Thyroid gland (tissue), 4 donors: ENCODE results near the gene AFAP1. TPM values are rescaled to one million over a fixed set of nuclear protein-coding genes. Genes with fewer than 3 reads are reported as not detected.

Source experiments
- DNase-seq, 2 donors: peaks; one replicate each; pipeline ENCODE4 v3.0.0-alpha.2; 2019
- H3K27ac ChIP-seq, 3 donors: fragments of 200-600 bp; sonication (generic); 1 replicate in 2 of 3; 2 replicates in 1 of 3; pipeline ENCODE4 v1.5.1; 2016 to 2019; ENCODE audit warnings: mild to moderate bottlenecking in 1 of 3, moderate library complexity in 1 of 3
- H3K27me3 ChIP-seq: fragments of 200-600 bp; sonication (generic); one replicate; pipeline ENCODE4 v1.5.1; 2019
- H3K36me3 ChIP-seq, 2 donors: fragments of 200-600 bp; sonication (generic); one replicate each; pipeline ENCODE4 v1.5.1; 2016 to 2019
- H3K4me1 ChIP-seq, 2 donors: fragments of 200-600 bp; sonication (generic); one replicate each; pipeline ENCODE4 v1.5.1; 2017 to 2019
- H3K4me3 ChIP-seq, 3 donors: fragments of 200-600 bp; sonication (generic); replicated peaks in 1 of 3; 1 replicate in 2 of 3; 2 replicates in 1 of 3; pipeline ENCODE4 v1.5.1; 2016; ENCODE audit warnings: mild to moderate bottlenecking in 1 of 3
- H3K9me3 ChIP-seq: fragments of 200-600 bp; sonication (generic); one replicate; pipeline ENCODE4 v1.5.1; 2017
- CTCF ChIP-seq, 6 experiments: fragments of 200-600 bp in 3 of 6; fragments of 450-650 bp in 3 of 6; sonication (generic) in 3 of 6; IDR thresholded peaks; one replicate each; pipeline ENCODE4 v1.5.1; 2016 to 2019; ENCODE audit warnings: antibody characterized with exemption in 6 of 6, mild to moderate bottlenecking in 2 of 6, inconsistent platforms in 1 of 6, moderate library complexity in 1 of 6
- POLR2A ChIP-seq, 2 donors: fragments of 450-650 bp; IDR thresholded peaks; one replicate each; pipeline ENCODE4 v1.6.1; 2017; ENCODE audit warnings: antibody characterized with exemption in 2 of 2, mild to moderate bottlenecking in 2 of 2, moderate library complexity in 1 of 2
- WGBS, 2 donors: methylation state at CpG; one replicate each; pipeline ENCODE4 v1.1.5; 2017; 5-methylcytosine and 5-hydroxymethylcytosine counted together
- intact Hi-C: fragments of 100-400 bp; cut with DNase I; formaldehyde crosslinking; loops from one replicate; pipeline ENCODE4 v1.15.1; 2023
- total RNA-seq, 4 donors: library from RNA; depleted of rRNA; stranded (reverse); fragments of >200 nt; gene quantifications; one replicate each; pipeline ENCODE4 v1.2.3, GENCODE V29; 2016

Gene AFAP1
- total RNA-seq, 4 donors from 2014 or later: 12.3 to 33.3 (median 26.2) TPM

GRCh38 chr4:7826909-7827306, 112.8 kb downstream of the AFAP1 start:
- H3K9me3 ChIP-seq: no peaks in the 10 kb centered on the region
- peaks cover 0 to 5% of the 10 kb centered on the region in 2 donors for H3K36me3 ChIP-seq
- H3K4me1 ChIP-seq: peaks cover 5 to 21% of the 10 kb centered on the region in 2 donors
- no peak overlapping the region for H3K4me3 ChIP-seq
- intact Hi-C loops: no loop called here
- TF ChIP-seq POLR2A (IDR thresholded peaks at IDR 0.05) (no peak), CTCF (IDR thresholded peaks at IDR 0.05) (no peak)
- 96% methylated on average over 11 of the region's 11 CpGs for WGBS, 2 donors
- no peak for DNase-seq
- no peak overlapping the region for H3K27ac ChIP-seq
- H3K27me3 ChIP-seq: no peaks in the 10 kb centered on the region

- Histone ChIP-seq H3K4me1 (peaks cover 5 to 21% of the 10 kb centered on the region in 2 donors), H3K27ac (no peak overlapping the region), H3K4me3 (no peak overlapping the region), H3K36me3 (peaks cover 0 to 5% of the 10 kb centered on the region in 2 donors), H3K27me3 (no peaks in the 10 kb centered on the region), H3K9me3 (no peaks in the 10 kb centered on the region)
- no peak for DNase-seq
- TF ChIP-seq POLR2A (IDR thresholded peaks at IDR 0.05) (no peak), CTCF (IDR thresholded peaks at IDR 0.05) (no peak)
- intact Hi-C loops: no loop called here
- 79 to 83% methylated on average over 10 to 12 of the region's 12 CpGs for WGBS, 2 donors
Observed at GRCh38 chr4:7826176-7826908, 113.3 kb downstream of the AFAP1 start.

- no peaks in the 10 kb centered on the region for H3K9me3 ChIP-seq
- intact Hi-C loops: no loop called here
- TF ChIP-seq CTCF (IDR thresholded peaks at IDR 0.05) (no peak), POLR2A (IDR thresholded peaks at IDR 0.05) (no peak)
- H3K36me3 ChIP-seq: peaks cover 0 to 5% of the 10 kb centered on the region in 2 donors
- H3K27ac ChIP-seq: peak overlapping the region in 2 of 3 donors; percentile 61 to 68
- H3K4me3 ChIP-seq: no peak overlapping the region
- peaks cover 5 to 25% of the 10 kb centered on the region in 2 donors for H3K4me1 ChIP-seq
- no peaks in the 10 kb centered on the region for H3K27me3 ChIP-seq
- WGBS, 2 donors: 68 to 72% methylated on average over 5 of the region's 5 CpGs
- DNase-seq: no peak
Observed at GRCh38 chr4:7824218-7824617, 115.4 kb downstream of the AFAP1 start.

- Histone ChIP-seq H3K9me3 (no peaks in the 10 kb centered on the region), H3K4me3 (no peak overlapping the region), H3K4me1 (peaks cover 9 to 33% of the 10 kb centered on the region in 2 donors), H3K36me3 (peaks cover 0 to 5% of the 10 kb centered on the region in 2 donors), H3K27ac (peak overlapping the region in 2 of 3 donors; percentile 61 to 68), H3K27me3 (no peaks in the 10 kb centered on the region)
- intact Hi-C loops: no loop called here
- TF ChIP-seq CTCF (IDR thresholded peaks at IDR 0.05): no peak
- no peak for TF ChIP-seq POLR2A (IDR thresholded peaks at IDR 0.05)
- DNase-seq: peak in 1 of 2 donors; percentile 40
- whole genome bisulfite sequencing, 2 donors: 40 to 77% methylated on average over 9 of the region's 9 CpGs
Observed at GRCh38 chr4:7823416-7823824, 116.2 kb downstream of the AFAP1 start.

GRCh38 chr4:7822877-7823276, 116.8 kb downstream of the AFAP1 start:
- H3K27me3 ChIP-seq: no peaks in the 10 kb centered on the region
- H3K36me3 ChIP-seq: peaks cover 0 to 5% of the 10 kb centered on the region in 2 donors
- 66 to 77% methylated on average over 4 of the region's 4 CpGs for WGBS, 2 donors
- intact Hi-C loops: no loop called here
- peak overlapping the region; percentile 61 to 69 (median 68) for H3K27ac ChIP-seq
- TF ChIP-seq POLR2A (IDR thresholded peaks at IDR 0.05) (no peak), CTCF (IDR thresholded peaks at IDR 0.05) (no peak)
- no peak for DNase-seq
- no peaks in the 10 kb centered on the region for H3K9me3 ChIP-seq
- peaks cover 9 to 37% of the 10 kb centered on the region in 2 donors for H3K4me1 ChIP-seq
- H3K4me3 ChIP-seq: no peak overlapping the region
